Activated gamma-delta T cell treated with anti-CD3 and anti-CD28 coated beads, Interleukin-2, amount 50 U/mL, for 16 hours (primary cell): Measurements from ENCODE around the gene TENM3.

Source experiments
- DNase-seq: peaks from one replicate; pipeline ENCODE4 v3.0.0-alpha.2; 2020; ENCODE audit warnings: low read depth

The TENM3 gene

GRCh38 chr4:182255441-182256190 is 12.4 kb downstream of the TENM3 start:
- DNase-seq: no peak

DNA sequence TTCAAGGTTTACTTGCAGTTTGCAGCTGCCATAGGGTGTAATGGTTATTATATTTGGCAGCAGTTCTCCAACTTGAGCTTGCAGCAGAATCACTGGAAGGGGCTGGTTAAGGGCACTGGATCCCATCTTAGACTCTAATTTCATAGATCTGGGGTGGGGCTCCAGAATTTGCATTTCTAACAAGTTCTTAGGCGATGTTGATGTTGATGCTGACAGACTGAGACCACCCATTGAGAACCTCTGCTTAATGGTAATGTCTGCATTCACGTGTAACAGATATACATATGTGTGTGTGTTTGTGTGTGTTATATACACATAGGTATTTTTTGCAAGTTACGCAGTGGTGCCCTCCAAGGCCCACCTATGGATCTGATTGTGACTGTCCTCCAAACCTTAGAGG is 13.8 kb downstream of the TENM3 start:
- no peak for DNase-seq

- no peak for DNase-seq
Observed at GRCh38 chr4:182257503-182257902, 14.3 kb downstream of the TENM3 start.

DNA sequence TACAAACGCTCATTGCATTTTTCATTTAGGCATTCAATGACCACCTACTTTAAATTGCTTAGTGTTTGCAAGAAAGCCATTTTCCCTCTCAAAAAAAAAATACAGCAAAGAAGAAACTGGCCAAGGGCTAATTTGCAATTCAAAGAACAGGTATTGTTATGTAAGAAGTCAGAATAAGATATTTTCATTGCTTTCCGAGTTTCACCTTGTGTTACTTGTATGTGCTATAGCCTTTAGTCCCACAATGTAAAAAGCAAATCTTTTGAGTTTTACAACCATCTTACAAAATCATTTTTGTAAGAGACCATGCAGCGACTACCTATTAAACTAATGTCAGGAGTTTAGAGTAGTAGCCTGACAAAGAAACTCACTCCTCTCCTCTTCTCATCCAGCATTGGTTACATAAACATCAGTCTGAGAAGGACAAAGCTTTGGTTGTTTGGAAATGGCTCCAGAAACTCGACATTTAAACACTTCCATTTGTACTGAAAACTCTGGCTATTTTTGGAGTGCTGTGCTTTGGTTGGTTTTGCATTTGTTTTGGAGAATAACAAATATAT is 15.3 kb downstream of the TENM3 start:
- DNase-seq: no peak

- DNase-seq: no peak
Observed at GRCh38 chr4:182261651-182262223, 18.5 kb downstream of the TENM3 start.

GRCh38 chr4:182263562-182263961 is 20.4 kb downstream of the TENM3 start:
- DNase-seq: no peak

- DNase-seq: no peak
Observed at GRCh38 chr4:182264139-182264752, 21.0 kb downstream of the TENM3 start.

GRCh38 chr4:182265881-182266280 is 22.7 kb downstream of the TENM3 start:
- DNase-seq: no peak

DNA sequence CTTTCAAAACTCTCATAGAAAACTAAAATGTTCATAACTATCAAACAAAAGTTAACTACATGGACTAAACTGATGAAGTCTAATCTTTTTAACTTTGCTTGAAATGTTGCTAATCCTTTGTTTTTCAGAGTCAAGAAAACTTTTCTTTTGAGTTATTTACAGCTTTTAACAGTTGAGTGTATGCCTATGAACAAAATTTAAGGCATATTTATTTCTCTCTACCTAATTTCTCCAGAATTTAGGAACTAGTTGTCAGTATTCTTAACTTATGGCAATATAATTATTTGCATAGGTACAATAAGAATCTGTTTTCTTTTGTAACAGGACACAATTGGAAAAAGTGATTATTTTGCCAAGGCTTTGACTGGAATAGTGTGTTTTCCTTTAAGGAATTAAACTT is 23.8 kb downstream of the TENM3 start:
- no peak for DNase-seq

DNA sequence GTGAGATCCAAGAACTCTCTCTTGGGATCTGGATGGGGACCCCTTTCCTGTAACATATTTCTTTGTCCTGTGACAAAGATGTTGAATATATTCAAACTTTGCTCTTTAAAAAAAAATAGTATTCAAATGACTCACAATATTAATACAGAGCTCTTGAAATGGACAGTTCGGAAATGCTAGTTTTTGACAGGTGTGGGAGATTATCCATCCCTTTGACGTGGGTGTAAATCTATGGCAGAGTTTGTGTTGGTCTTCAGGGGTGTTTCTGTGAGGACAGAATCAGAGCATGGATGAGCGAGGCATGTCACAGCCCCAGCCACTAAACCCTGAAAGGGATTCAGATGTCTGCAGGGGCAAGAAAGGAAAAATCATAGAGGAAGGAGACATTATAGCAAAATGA is 25.8 kb downstream of the TENM3 start:
- no peak for DNase-seq

DNA sequence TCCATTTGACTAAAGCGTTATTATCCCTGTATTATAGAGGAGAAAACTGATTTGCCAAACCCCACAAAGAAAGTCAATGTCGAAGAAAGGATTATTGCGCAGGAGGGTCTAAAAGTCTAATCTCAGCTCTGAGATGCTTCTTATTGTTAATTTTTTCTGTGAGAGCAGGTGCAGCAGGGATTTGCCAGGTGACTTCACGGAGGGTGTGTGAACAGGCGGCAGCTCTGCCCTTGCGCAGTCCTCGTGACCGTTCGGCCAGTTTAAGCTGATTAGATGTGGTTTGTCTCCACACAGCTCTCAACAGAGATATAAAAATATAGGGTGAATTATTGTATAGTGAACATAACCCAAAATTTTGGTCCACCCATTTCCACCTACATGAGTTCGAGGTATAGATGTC is 28.5 kb downstream of the TENM3 start:
- DNase-seq: no peak

- no peak for DNase-seq
Observed at GRCh38 chr4:182272151-182272550, 28.9 kb downstream of the TENM3 start.

- DNase-seq: no peak
Observed at GRCh38 chr4:182273191-182273935, 30.2 kb downstream of the TENM3 start.

DNA sequence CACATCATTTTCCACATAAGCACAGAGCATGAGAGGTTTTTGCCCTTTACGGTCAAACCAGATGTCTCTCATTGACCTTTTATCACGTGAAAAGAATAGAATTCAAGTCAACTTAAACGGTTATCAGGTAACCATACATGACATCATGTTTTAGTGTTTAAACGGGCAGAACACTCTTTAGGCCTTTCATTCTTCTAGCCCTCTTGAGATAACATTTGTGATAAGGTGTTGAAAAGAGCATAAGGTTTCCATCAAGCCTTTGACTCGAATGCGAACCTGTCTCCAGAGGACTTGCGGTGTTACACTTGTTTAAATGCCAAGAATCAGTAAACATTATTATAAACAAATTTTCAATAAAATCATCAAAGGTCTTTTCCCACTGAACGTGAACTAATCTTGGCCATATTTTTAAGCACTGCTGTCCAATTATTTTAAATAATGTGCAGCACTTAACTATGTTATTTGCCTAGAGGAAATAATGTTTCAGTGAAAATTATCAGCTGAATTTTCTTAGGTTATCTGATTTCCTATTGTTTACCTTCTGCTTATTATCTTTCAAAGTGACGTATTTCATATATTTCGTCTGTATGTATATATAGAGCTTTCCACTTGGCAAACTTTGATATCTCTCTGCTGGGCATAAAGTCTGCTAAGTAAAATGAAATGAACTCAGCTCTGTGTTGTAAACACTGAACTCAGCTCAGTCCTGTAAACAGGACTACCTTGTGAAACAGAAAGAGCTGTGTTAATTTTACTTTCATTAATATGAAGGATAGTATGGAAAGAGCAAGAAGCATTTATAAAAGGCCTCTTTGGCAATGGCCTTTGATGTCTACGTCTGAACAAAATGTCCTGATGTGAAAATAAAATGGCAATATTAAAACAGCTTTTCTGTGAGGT is 33.3 kb downstream of the TENM3 start:
- no peak for DNase-seq

DNA sequence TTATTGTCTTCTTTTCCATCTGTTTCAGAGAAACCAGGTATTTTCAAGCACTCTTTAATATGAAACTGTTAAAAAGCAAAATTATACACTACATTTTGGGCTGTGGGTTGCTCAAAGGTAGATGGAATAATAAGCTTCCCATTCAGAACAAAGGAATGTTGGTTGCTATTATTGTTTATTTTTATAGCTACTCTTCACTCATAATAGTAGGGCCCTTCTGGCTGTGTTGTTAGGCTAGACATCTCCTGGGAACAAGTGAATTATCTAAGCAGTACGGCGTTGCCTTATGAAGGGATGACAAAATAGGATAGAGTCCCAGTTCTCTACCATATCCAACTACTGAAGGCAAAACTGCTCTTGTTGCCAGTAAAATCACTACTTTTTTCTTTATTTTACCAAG is 34.2 kb downstream of the TENM3 start:
- DNase-seq: no peak

DNA sequence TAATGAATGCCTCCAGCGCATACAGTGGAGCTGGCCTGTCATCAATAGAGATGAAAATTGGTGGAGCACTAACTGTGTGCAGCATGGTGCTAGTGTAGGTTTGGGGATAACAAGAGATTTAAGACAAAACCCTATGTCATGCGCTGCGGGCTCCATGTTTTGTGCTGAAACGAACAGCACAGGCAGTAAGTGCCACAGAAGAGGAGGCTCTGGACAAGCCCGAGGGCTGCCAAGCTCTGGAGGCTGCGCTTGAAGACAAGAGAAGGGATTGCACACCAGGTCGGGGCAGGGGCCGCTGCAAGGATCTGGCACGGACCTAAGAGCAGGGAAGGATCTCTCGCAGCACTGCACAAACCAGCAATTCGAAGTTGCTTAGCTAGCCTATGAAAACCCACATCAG is 35.5 kb downstream of the TENM3 start:
- DNase-seq: no peak

DNA sequence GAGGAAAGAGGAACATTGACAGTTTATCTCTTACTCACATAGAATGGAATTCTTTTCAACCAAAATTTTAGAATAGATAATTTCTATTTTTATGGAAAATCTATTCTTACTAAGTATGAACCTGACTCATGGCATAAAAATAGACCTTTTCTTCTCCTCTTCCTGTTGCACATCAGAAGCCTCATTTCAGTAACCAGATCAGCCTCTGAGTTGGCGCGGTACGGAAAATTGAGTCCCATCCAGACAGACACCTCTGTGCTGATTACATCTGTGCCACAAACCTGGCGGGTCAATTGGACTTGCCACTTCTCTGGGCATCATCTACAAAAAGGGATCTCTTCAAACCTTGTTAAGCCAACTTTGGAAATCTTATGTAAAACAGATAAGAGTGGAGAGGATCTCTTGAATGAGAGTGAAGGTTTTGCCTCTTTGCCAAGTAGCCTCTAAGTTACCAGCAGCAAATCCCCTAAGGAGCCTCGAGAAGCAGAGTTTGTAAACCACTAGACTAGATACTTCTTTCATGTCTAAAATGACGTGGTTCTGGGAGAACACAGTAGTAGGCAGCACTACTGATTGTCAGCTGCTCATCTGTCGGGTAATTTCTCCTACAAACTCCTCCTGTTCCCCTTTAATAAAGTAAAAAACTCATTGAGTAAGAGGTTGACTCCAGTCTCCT is 37.4 kb downstream of the TENM3 start:
- no peak for DNase-seq

DNA sequence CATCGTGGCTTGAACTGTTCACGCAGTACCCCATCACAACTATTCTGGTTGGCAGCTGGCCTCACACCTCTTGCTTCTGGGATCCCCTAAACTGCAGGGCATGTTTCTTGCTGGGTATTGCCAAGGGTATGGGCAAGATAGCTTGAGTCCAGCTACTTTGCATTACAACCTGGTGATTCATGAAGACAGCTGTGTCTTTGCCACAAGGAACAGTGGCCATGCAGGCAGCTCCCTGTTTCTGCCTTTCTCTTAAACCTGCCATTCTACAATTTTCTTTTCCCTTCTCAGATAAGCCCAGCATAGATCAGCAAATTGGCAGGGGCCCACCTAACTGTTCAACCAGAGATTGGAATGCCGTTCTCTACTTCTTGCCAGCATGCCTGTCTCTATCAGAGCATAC is 42.8 kb downstream of the TENM3 start:
- no peak for DNase-seq

DNA sequence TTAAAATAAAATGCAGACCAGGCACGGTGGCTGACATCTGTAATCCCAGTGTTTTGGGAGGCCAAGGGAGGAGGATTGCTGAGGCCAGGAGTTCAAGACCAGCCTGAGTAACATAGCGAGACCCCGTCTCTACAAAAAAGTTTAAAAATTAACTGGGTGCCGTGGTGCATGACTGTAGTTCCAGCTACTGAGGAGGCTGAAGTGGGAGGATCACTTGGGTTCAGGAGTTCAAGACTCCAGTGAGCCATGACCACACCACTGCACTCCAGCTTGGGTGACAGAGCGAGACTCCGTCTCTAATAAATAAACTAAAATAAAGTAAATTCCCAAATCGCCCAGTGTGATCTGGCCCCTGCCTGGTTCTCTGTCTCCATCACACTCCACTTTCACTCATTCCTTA is 43.7 kb downstream of the TENM3 start:
- DNase-seq: no peak

- no peak for DNase-seq
Observed at GRCh38 chr4:182288534-182288933, 45.3 kb downstream of the TENM3 start.

- DNase-seq: no peak
Observed at GRCh38 chr4:182289809-182290208, 46.6 kb downstream of the TENM3 start.
